Bronchus fibroblast of lung (primary cell): Measurements from ENCODE around the gene BOC. TPM values are rescaled to one million over a fixed set of nuclear protein-coding genes. Genes with fewer than 3 reads are reported as not detected.

Source experiments
- total RNA-seq: library from RNA; depleted of rRNA; stranded (reverse); fragments of >200 nt; gene quantifications from 2 replicates; pipeline ENCODE4 v1.2.3, GENCODE V29; 2015

BOC gene
- 1.0 TPM in 2 replicates for total RNA-seq

GRCh38 chr3:113211330-113212149 lies at the start of gene BOC:
TSS of gene BOC (plus strand) at chr3:113211557. CDS start at chr3:113249803, 38,246 bp downstream.

Other genes starting within 250 kb of the BOC start
- gene CD200R1, start 236.5 kb upstream of the BOC start, total RNA-seq = not detected in 2 replicates
- 39.4 and 40.2 TPM in 2 replicates for gene GTPBP8, start 220.6 kb upstream of the BOC start, total RNA-seq
- 0.15 and 0.17 TPM in 2 replicates for gene CFAP44, start 229.9 kb downstream of the BOC start, total RNA-seq